ENCODE results near the gene BBS9.

BBS9 gene

GRCh38 chr7:33356336-33356735, 227.0 kb downstream of the BBS9 start:
- DNase-seq (ENCODE audit: low read depth in 2 of 2): no peak

- DNase-seq (ENCODE audit: low read depth in 2 of 2): no peak
These were observed 228.5 kb downstream of the BBS9 start for GRCh38 chr7:33357846-33358245.

GRCh38 chr7:33369888-33370287, 240.5 kb downstream of the BBS9 start:
- DNase-seq (ENCODE audit: low read depth in 2 of 2): no peak

DNA sequence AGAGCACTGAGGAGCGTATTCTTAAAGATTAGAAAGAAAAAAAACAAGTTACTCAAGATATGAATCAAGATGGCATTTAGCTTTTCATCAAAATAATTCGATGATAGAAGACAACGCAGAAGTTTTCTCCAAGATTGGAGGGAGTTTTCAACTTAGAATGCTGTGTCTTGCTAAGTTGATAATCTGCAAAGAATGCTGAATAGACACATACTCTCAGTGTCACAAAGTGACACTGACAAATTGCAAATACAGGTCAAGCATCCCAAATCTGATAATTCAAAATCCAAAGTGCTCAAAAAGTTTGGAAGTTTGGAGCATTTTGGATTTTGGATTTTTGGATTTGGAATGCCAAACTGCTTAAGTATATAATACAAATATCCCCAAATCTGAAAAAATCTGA, 243.8 kb downstream of the BBS9 start:
- no peak for DNase-seq (ENCODE audit: low read depth in 2 of 2)

DNA sequence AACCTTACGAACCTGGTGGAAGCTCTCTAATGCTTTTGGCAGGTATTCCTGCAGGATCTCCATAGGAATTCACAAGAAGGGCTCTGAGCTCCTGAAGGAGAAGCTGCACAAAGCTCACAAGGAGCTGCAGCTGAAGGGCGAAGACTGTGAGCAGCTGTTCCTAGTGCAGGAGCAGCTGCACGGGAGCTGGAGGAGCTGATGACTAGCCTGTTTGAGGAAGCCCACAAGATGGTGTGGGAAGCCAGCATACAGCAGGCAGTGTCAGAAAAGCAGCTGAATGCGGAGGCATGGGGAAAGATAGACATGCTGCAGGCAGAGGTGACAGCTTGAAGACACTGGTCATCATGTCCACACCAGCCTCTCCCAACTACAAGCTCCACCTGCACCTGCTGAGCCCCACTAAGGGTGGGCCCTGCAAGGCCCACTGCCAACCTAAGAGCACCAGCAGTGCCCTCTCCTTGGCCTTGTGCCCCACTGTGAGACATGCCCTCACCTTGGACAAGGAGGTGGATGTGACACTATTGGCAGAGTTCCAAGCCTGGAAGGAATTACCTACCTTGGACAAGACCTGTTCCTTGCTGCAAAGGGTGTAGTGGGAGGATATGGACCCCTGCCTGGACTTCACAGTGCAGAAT, 250.6 kb downstream of the BBS9 start:
- no peak for DNase-seq (ENCODE audit: low read depth in 2 of 2)

DNA sequence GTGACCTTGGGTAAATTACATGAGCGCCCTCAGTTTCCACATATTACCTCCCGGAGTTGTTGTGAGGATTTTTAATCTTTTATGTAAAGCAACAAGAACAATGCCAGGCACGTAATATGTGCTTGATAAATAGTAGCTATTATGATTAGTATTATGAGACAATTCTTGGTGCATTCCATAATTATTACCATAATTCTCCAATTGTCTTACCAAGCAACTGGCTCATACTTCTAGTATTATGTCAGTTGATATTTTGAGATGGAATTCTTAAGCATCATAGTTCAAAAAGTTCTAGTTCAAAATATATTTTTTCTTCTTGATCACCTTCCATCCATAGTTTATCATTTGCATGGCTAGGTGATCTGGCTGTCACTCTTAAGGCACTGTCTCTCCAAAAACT, 259.0 kb downstream of the BBS9 start:
- no peak for DNase-seq (ENCODE audit: low read depth in 2 of 2)

GRCh38 chr7:33392148-33392547, 262.8 kb downstream of the BBS9 start:
- no peak for DNase-seq (ENCODE audit: low read depth in 2 of 2)

DNA sequence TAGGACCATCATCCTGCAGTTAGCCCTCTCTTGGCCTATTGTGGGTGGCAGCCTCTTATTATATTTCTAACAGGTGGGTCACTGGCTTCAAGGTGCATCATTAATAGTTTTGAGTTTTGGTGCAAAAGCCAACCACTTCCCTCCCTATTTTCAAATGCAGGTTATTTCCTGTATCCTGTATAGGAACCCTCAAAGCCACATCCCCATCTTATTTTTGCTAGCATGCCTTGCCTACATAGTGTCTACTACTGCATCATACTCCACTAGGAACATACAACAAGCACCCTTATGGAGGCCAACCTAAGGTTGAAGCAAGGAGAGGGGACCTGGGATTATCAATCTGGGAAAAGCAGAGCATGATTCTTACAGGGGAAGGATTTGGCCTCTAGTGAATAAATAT, 264.4 kb downstream of the BBS9 start:
- DNase-seq (ENCODE audit: low read depth in 2 of 2): no peak

GRCh38 chr7:33395340-33395739, 266.0 kb downstream of the BBS9 start:
- DNase-seq (ENCODE audit: low read depth in 2 of 2): no peak

GRCh38 chr7:33399528-33400213, 270.3 kb downstream of the BBS9 start:
- DNase-seq (ENCODE audit: low read depth in 2 of 2): no peak

- no peak for DNase-seq (ENCODE audit: low read depth in 2 of 2)
These were observed 270.8 kb downstream of the BBS9 start for GRCh38 chr7:33400214-33400538.

DNA sequence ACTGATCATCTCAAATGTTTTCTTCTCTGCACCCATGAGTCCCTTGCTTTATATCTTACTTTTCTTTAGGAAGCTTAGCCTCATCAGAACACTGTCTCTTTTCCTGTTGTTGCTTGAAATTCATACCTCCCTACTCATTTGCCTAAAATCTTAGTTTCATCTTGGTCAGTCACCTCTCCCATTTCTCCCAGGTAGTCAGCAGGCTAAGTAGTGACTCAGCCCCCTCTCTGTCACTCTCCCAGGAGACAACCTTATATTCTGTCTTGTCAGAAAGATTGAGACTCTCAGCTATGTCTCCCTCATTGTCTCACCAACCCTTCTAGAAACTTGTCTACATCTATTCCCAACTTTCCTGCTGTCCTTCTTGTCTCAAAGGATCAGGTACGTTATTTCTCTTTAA, 280.9 kb downstream of the BBS9 start:
- DNase-seq (ENCODE audit: low read depth in 2 of 2): no peak

DNA sequence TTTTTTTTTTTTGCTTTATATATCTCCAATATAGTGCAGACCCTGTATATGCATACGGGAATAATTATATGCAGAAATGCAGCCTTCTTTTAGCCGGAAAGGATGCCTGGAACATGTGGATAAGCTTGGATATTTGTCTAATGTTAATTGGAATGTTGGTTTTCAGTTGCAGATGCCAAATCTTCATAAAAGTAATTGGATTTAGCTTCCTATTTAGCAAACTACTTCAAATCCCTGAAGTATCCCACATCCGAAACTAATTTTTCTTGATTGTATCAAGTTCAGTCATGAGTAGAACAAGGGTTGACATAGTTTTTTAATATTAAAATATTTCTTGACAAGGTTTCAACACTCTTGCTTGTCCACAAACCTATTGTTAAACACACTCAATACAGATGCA, 281.7 kb downstream of the BBS9 start:
- no peak for DNase-seq (ENCODE audit: low read depth in 2 of 2)

- no peak for DNase-seq (ENCODE audit: low read depth in 2 of 2)
These were observed 283.0 kb downstream of the BBS9 start for GRCh38 chr7:33412331-33412730.

DNA sequence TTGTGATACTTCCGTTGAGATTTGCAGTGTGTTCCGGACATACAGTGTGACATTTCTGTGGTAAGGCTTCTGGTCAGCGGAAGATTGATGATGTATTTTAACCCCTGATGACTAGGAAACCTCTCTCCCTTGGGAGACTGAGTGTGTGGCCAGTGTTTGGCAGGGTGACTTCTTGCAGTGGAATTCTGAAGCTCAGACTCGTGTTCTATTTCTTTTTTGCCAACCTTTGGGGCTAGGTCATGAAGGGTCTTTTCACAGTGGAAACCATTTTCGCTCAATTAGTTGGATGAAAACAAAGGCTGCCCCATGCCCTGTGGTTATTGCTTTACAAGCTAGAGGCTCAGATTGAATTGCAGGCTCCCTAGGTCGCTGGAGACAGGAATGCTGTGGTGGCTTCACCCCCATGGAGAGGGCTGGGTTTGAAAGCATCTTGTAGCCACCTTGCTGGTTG, 288.9 kb downstream of the BBS9 start:
- DNase-seq (ENCODE audit: low read depth in 2 of 2): no peak

- no peak for DNase-seq (ENCODE audit: low read depth in 2 of 2)
These were observed 291.1 kb downstream of the BBS9 start for GRCh38 chr7:33420311-33420940.

- no peak for DNase-seq (ENCODE audit: low read depth in 2 of 2)
These were observed 292.1 kb downstream of the BBS9 start for GRCh38 chr7:33421429-33421828.

DNA sequence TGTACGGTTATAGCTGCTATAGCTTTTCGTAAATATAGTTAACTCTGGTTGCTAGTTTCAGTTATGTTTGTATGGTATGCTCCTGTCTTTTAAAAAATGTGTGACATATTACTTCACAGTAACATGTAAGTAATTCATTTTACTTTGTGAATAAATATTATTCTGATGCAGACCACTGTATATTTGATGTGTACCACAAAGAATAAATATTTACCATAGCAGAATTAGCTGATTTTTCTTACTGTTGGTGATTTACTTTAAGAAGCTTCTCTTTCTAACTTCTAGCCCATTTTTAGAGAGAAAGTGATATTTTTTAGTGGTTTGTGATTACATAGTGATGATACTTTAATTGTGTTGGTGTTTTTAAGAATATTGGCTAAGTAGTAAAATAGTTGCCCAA, 292.8 kb downstream of the BBS9 start:
- no peak for DNase-seq (ENCODE audit: low read depth in 2 of 2)

DNA sequence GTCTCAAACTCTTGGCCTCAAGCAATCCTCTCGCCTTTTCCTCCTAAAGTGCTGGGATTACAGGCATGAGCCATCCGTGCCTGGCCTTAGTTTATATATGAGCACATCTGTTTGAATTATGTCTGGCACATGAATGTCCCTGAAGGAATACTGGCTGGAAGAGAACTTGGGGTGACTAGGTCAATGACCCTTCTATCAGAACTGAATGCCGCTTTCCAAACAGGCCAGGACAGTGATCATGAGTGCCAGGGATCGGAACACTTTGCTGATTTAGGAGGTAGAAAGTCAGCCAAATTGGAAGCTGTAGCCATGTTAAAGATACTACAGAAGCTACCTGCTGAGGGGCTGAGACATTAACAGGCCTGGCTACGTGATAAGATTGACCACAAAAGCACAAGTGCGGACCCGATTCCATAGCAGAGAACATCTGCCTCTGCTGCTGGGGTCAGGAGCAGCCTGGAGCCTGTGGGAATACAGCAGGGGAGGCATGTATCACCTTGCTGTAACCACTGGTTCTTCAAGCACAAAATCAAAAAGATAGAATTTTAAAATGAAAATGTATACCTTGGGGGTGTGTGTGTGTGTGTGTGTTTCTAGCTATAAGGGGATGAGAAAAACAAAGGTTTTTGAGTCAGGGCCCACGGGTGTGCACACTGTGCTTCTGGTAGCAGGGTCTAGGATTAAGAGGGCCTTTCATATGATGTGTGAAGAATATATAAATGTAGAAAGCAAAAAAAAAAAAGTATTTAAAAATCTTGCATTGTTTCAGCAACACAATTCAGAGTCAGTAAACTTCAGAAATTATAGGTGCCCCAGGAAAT, 293.7 kb downstream of the BBS9 start:
- no peak for DNase-seq (ENCODE audit: low read depth in 2 of 2)

DNA sequence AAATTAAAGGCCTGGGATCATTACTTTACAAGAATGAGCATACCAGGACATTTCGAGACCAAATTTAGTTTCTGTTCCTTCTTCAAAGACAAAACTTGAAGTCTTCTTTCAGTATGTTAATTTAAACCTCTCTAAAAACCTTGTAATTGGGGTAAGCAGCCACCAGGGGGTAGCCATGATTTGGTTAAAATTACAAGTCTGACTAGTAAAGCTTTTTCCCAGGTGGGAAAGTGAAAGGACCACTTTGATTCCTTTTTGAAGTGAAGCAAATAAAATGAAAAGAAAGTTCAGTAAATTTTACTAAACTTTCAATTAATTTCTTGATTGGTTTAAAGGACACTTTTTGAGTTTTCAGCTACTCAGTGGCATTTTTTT, 294.3 kb downstream of the BBS9 start:
- no peak for DNase-seq (ENCODE audit: low read depth in 2 of 2)

DNA sequence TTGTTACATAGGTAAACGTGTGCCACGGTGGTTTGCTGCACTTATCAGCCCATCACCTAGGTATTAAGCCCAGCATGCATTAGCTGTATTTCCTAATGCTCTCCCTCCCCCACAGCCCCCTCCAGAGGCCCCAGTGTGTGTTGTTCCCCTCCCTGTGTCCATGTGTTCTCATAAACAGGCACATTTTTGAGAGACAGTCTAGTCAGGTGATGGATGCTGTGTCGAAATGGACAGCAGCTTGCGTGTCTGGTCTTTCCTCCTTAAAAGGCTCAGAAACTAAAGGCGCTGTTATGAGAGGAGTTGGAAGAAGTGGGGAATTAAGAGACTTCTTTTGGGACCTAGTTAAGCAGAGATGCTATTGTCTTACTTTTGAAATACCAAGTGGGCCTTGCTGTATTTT, 296.0 kb downstream of the BBS9 start:
- DNase-seq (ENCODE audit: low read depth in 2 of 2): no peak

DNA sequence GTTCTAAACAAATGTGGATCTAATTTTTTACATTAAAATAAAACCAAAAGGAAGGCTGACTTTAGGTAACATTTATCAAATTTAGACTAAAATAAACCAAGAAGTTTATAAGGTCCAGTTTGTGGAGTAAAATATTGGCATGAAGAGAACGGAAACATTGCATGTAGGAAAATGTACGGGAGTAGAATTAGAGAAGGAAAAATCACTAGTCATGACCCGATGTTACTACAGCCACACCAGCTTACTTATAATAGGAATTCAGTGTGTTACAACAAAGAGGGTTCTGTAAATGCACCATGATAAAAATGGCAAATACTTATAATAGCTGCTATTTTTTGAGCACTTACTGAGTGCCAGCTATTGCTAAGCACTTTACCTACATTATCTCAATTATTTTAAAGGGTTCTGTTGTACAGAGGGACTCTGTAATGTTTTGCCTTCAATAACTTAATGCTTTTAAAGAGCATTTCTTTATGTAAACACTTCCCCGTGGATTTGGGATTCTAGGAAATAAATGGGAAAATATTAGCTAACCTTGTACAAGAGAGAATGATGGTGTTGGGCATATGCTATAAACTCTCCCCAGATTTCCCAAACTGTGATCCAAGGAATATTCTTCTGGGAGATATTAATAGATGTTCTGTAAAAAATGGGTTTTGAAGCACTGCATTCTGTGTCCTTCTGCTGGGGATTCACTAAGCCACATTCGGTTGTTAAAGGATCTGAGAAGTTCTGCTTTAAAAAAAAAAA, 296.7 kb downstream of the BBS9 start:
- DNase-seq (ENCODE audit: low read depth in 2 of 2): no peak

Measured in stimulated activated CD8-positive, alpha-beta memory T cell treated with anti-CD3 and anti-CD28 coated beads, Interleukin-7, amount 100 ng/mL, for 4 hours (primary cell).